K562 (cell line): ENCODE measurements around the gene NLRC3. TPM values are rescaled to one million over a fixed set of nuclear protein-coding genes. Genes with fewer than 3 reads are reported as not detected.

Experiments
- CBFB ChIP-seq: sonication (generic); formaldehyde crosslinking; IDR thresholded peaks from 2 replicates; pipeline ENCODE4 v1.4.0; 2020; ENCODE audit warnings: mild to moderate bottlenecking, missing genetic modification reagents
- CTCF ChIP-seq, 3 experiments: IDR thresholded peaks in 2 of 3; conservative IDR thresholded peaks in 1 of 3; 2 replicates each; pipeline ENCODE4 v1.5.1; 2011 to 2012; ENCODE audit warnings: low read length in 3 of 3, mild to moderate bottlenecking in 3 of 3, control low read depth in 2 of 3, improper control_type of control experiment in 1 of 3, inconsistent platforms in 1 of 3, low read depth in 1 of 3, mixed read lengths in 1 of 3, moderate library complexity in 1 of 3; ENCODE audit not compliant: insufficient read depth in 2 of 3
- GATAD2B ChIP-seq: fragments of 450-650 bp; IDR thresholded peaks from 2 replicates; pipeline ENCODE4 v1.6.1; 2017; ENCODE audit warnings: mild to moderate bottlenecking, borderline replicate concordance
- HNRNPL ChIP-seq: fragments of 200-400 bp; formaldehyde crosslinking; IDR thresholded peaks from 2 replicates; pipeline ENCODE4 v1.6.1; 2017; ENCODE audit warnings: low read depth, mild to moderate bottlenecking, low read length
- POLR2A ChIP-seq: fragments of 450-650 bp; conservative IDR thresholded peaks from 2 replicates; pipeline ENCODE4 v1.6.1; 2016
- RBM15 ChIP-seq: fragments of 200-400 bp; formaldehyde crosslinking; IDR thresholded peaks from 2 replicates; pipeline ENCODE4 v1.6.1; 2018; ENCODE audit warnings: mild to moderate bottlenecking, low read length, moderate library complexity; ENCODE audit not compliant: insufficient read depth
- SRSF9 ChIP-seq: fragments of 200-400 bp; formaldehyde crosslinking; IDR thresholded peaks from 2 replicates; pipeline ENCODE4 v1.6.1; 2017; ENCODE audit warnings: low read depth, low read length, borderline replicate concordance
- ZFX ChIP-seq: sonication (generic); formaldehyde crosslinking; IDR thresholded peaks from 2 replicates; pipeline ENCODE4 v1.8.0; 2022; ENCODE audit warnings: mild to moderate bottlenecking, missing genetic modification reagents, moderate library complexity
- polyA plus RNA-seq, 8 experiments: library from polyadenylated mRNA; depleted of rRNA in 4 of 8; stranded (reverse) in 5 of 8; unstranded in 3 of 8; fragments of >200 nt; fragmentation: Nextera tagmentation in 2 of 8; fragmentation: Illumina TruSeq in 1 of 8; extraction: Ambion mirVana in 2 of 8; extraction: Trizol in 1 of 8; gene quantifications; 2 replicates each; pipeline versions ENCODE4 v1.2.1 to v1.2.3, GENCODE V29; 2011 to 2014; ENCODE audit warnings: inconsistent platforms in 1 of 8, missing spikeins in 1 of 8
- total RNA-seq, 7 experiments: library from RNA; depleted of rRNA in 6 of 7; stranded (reverse); fragments of >200 nt in 6 of 7; fragmentation: Illumina TruSeq in 2 of 7; extraction: Trizol in 2 of 7; gene quantifications; 2 replicates each; pipeline versions ENCODE4 v1.2.1 to v1.2.3, GENCODE V29; 2011 to 2021; ENCODE audit warnings: low replicate concordance in 1 of 7
- TF ChIP-seq, protein P1 (sequence below): IDR thresholded peaks from 3 replicates; pipeline ENCODE4 v1.6.1; 2011; ENCODE audit warnings: borderline replicate concordance, mild to moderate bottlenecking; ENCODE audit not compliant: insufficient read length, insufficient read depth
- TF ChIP-seq, protein P2 (sequence below): fragments of 450-650 bp; IDR thresholded peaks from 2 replicates; pipeline ENCODE4 v1.7.1; 2018; ENCODE audit warnings: mild to moderate bottlenecking, low read depth; ENCODE audit not compliant: partially characterized antibody
- TF ChIP-seq, protein P3 (sequence below): fragments of 450-650 bp; formaldehyde crosslinking; IDR thresholded peaks from 2 replicates; pipeline ENCODE4 v1.4.0; 2020; ENCODE audit warnings: mild to moderate bottlenecking, moderate library complexity
- TF ChIP-seq, protein P4 (sequence below), 2 experiments: fragments of 150-350 bp in 1 of 2; IDR thresholded peaks; 2 replicates each; pipeline ENCODE4 v1.6.1; 2012 to 2016; ENCODE audit warnings: low read depth in 2 of 2, low read length in 2 of 2, mild to moderate bottlenecking in 1 of 2, moderate library complexity in 1 of 2
- TF ChIP-seq, protein P5 (sequence below): sonication (generic); formaldehyde crosslinking; IDR thresholded peaks from 2 replicates; pipeline ENCODE4 v1.8.0; 2022; ENCODE audit warnings: mild to moderate bottlenecking, missing genetic modification reagents

Gene NLRC3
- total and polyA plus RNA-seq, 9 of the 15 experiments (the other 6 are each of a cell fraction or from before 2014, with no cell fraction given): 0.03 to 0.13 (median 0.03) TPM; not detected in 4

- TF ChIP-seq, protein P1, sequence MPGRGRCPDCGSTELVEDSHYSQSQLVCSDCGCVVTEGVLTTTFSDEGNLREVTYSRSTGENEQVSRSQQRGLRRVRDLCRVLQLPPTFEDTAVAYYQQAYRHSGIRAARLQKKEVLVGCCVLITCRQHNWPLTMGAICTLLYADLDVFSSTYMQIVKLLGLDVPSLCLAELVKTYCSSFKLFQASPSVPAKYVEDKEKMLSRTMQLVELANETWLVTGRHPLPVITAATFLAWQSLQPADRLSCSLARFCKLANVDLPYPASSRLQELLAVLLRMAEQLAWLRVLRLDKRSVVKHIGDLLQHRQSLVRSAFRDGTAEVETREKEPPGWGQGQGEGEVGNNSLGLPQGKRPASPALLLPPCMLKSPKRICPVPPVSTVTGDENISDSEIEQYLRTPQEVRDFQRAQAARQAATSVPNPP: no peak
- no peak for TF ChIP-seq SRSF9
- TF ChIP-seq POLR2A: peak; percentile 79
- TF ChIP-seq, protein P2, sequence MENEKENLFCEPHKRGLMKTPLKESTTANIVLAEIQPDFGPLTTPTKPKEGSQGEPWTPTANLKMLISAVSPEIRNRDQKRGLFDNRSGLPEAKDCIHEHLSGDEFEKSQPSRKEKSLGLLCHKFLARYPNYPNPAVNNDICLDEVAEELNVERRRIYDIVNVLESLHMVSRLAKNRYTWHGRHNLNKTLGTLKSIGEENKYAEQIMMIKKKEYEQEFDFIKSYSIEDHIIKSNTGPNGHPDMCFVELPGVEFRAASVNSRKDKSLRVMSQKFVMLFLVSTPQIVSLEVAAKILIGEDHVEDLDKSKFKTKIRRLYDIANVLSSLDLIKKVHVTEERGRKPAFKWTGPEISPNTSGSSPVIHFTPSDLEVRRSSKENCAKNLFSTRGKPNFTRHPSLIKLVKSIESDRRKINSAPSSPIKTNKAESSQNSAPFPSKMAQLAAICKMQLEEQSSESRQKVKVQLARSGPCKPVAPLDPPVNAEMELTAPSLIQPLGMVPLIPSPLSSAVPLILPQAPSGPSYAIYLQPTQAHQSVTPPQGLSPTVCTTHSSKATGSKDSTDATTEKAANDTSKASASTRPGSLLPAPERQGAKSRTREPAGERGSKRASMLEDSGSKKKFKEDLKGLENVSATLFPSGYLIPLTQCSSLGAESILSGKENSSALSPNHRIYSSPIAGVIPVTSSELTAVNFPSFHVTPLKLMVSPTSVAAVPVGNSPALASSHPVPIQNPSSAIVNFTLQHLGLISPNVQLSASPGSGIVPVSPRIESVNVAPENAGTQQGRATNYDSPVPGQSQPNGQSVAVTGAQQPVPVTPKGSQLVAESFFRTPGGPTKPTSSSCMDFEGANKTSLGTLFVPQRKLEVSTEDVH: no peak
- no peak for TF ChIP-seq CBFB (CRISPR knock-in tag)
- TF ChIP-seq, protein P3, sequence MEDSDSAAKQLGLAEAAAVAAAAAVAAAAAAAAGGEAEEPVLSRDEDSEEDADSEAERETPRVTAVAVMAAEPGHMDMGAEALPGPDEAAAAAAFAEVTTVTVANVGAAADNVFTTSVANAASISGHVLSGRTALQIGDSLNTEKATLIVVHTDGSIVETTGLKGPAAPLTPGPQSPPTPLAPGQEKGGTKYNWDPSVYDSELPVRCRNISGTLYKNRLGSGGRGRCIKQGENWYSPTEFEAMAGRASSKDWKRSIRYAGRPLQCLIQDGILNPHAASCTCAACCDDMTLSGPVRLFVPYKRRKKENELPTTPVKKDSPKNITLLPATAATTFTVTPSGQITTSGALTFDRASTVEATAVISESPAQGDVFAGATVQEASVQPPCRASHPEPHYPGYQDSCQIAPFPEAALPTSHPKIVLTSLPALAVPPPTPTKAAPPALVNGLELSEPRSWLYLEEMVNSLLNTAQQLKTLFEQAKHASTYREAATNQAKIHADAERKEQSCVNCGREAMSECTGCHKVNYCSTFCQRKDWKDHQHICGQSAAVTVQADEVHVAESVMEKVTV (CRISPR knock-in tag): no peak
- no peak for TF ChIP-seq HNRNPL
- peak; percentile 68 for TF ChIP-seq ZFX (CRISPR knock-in tag)
- TF ChIP-seq, protein P4, sequence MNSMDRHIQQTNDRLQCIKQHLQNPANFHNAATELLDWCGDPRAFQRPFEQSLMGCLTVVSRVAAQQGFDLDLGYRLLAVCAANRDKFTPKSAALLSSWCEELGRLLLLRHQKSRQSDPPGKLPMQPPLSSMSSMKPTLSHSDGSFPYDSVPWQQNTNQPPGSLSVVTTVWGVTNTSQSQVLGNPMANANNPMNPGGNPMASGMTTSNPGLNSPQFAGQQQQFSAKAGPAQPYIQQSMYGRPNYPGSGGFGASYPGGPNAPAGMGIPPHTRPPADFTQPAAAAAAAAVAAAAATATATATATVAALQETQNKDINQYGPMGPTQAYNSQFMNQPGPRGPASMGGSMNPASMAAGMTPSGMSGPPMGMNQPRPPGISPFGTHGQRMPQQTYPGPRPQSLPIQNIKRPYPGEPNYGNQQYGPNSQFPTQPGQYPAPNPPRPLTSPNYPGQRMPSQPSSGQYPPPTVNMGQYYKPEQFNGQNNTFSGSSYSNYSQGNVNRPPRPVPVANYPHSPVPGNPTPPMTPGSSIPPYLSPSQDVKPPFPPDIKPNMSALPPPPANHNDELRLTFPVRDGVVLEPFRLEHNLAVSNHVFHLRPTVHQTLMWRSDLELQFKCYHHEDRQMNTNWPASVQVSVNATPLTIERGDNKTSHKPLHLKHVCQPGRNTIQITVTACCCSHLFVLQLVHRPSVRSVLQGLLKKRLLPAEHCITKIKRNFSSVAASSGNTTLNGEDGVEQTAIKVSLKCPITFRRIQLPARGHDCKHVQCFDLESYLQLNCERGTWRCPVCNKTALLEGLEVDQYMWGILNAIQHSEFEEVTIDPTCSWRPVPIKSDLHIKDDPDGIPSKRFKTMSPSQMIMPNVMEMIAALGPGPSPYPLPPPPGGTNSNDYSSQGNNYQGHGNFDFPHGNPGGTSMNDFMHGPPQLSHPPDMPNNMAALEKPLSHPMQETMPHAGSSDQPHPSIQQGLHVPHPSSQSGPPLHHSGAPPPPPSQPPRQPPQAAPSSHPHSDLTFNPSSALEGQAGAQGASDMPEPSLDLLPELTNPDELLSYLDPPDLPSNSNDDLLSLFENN (IDR thresholded peaks at IDR 0.05; ENCODE audit: low read depth in 2 of 2, low read length in 2 of 2): no peak
- no peak for TF ChIP-seq RBM15
- TF ChIP-seq, protein P5, sequence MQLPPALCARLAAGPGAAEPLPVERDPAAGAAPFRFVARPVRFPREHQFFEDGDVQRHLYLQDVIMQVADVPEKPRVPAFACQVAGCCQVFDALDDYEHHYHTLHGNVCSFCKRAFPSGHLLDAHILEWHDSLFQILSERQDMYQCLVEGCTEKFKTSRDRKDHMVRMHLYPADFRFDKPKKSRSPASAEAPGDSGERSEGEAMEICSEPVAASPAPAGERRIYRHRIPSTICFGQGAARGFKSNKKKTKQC: no peak; the same call in 1 of the 2 replicates
- peak in 1 of 3 experiments; percentile 3; a peak in 1 of 6 replicates for TF ChIP-seq CTCF (IDR thresholded peaks at IDR 0.05 in 2 of 3, conservative IDR thresholded peaks at IDR 0.05 in 1 of 3; ENCODE audit: insufficient read depth in 2 of 3, low read depth in 1 of 3, low read length in 3 of 3)
- TF ChIP-seq GATAD2B: peak; percentile 79; the same call in 1 of the 2 replicates
These were observed 34.2 kb upstream of the NLRC3 start, which contains the start of gene SLX4 (continued) for GRCh38 chr16:3611146-3611975.
